Lung (tissue), 12 donors: ENCODE measurements around the gene SH3PXD2B. TPM values are rescaled to one million over a fixed set of nuclear protein-coding genes. Genes with fewer than 3 reads are reported as not detected.
A peak's percentile ranks its signal among the peaks of the same experiment; 100 is the strongest.

Experiments used
- ATAC-seq: fragments of 200-7000 bp; cut with Tn5 transposase; one replicate; pipeline ENCODE4 v1.9.1; 2020; ENCODE audit warnings: moderate number of reproducible peaks; ENCODE audit not compliant: insufficient read depth, low FRiP score
- DNase-seq, 3 donors: peaks; one replicate each; pipeline ENCODE4 v3.0.0-alpha.2; 2013 to 2017
- H3K27ac ChIP-seq, 2 donors: one replicate each; pipeline ENCODE4 v1.5.1; 2013; ENCODE audit warnings: mild to moderate bottlenecking in 2 of 2, moderate library complexity in 2 of 2, control low read depth in 1 of 2, inconsistent platforms in 1 of 2, low read depth in 1 of 2, low read length in 1 of 2
- H3K27me3 ChIP-seq, 3 donors: one replicate each; pipeline ENCODE4 v1.5.1; 2013; ENCODE audit warnings: low read length in 2 of 3; ENCODE audit not compliant: control insufficient read depth in 3 of 3, insufficient read depth in 3 of 3
- H3K36me3 ChIP-seq, 4 donors: one replicate each; pipeline ENCODE4 v1.5.1; 2013; ENCODE audit warnings: low read length in 4 of 4, mild to moderate bottlenecking in 1 of 4, moderate library complexity in 1 of 4; ENCODE audit not compliant: control insufficient read depth in 4 of 4, insufficient read depth in 4 of 4
- H3K4me1 ChIP-seq, 5 donors: one replicate each; pipeline ENCODE4 v1.5.1; 2013; ENCODE audit warnings: low read length in 5 of 5, mild to moderate bottlenecking in 2 of 5, moderate library complexity in 1 of 5; ENCODE audit not compliant: control insufficient read depth in 5 of 5, insufficient read depth in 5 of 5
- H3K4me3 ChIP-seq: one replicate; pipeline ENCODE4 v1.5.1; 2013; ENCODE audit warnings: mild to moderate bottlenecking, control low read depth, moderate library complexity
- H3K9ac ChIP-seq, 2 donors: one replicate each; pipeline ENCODE4 v1.5.1; 2013; ENCODE audit warnings: low read length in 2 of 2, control low read depth in 1 of 2; ENCODE audit not compliant: insufficient read depth in 1 of 2
- H3K9me3 ChIP-seq, 4 donors: one replicate each; pipeline ENCODE4 v1.5.1; 2013; ENCODE audit warnings: low read length in 3 of 4, mild to moderate bottlenecking in 1 of 4, moderate library complexity in 1 of 4; ENCODE audit not compliant: control insufficient read depth in 4 of 4, insufficient read depth in 3 of 4
- WGBS, 2 donors: extraction: QIAGEN DNeasy Blood & Tissue Kit; methylation state at CpG; one replicate each; pipeline ENCODE4 v1.1.7; 2013; 5-methylcytosine and 5-hydroxymethylcytosine counted together
- polyA plus RNA-seq, 2 donors: library from polyadenylated mRNA; stranded (reverse); fragments of 200-250 nt; gene quantifications; one replicate each; pipeline ENCODE4 v1.2.1, GENCODE V29; 2013
- total RNA-seq, 2 donors: library from RNA; depleted of rRNA in 1 of 2; stranded (reverse); fragments of >200 nt in 1 of 2; gene quantifications; one replicate each; pipeline ENCODE4 v1.2.1, GENCODE V29; 2014 to 2021
- TF ChIP-seq, protein P1 (sequence below): IDR thresholded peaks from 2 replicates; pipeline ENCODE4 v1.5.1; 2012; ENCODE audit warnings: mild to moderate bottlenecking; ENCODE audit errors: control extremely low read depth, extremely low read depth
- donor health status: control.
- donor health status: control.
- donor health status: Bipolar disorder and iron deficiency.
- donor health status: healthy.
- donor health status: DM: yes; HTN: yes; CAD: no.

The SH3PXD2B gene
- total and polyA plus RNA-seq, 4 donors, result 8.0 to 56.0 (median 21.4) TPM

- Histone ChIP-seq H3K9me3 (no peaks in the 10 kb centered on the region), H3K4me3 (no peak overlapping the region), H3K27me3 (no peaks in the 10 kb centered on the region), H3K4me1 (no peaks in the 10 kb centered on the region), H3K9ac (no peak overlapping the region), H3K27ac (no peak overlapping the region), H3K36me3 (peaks cover 0 to 44% (median 17%) of the 10 kb centered on the region in 4 donors)
- no peak for DNase-seq
- peak; percentile 74 for ATAC-seq
- 57 to 70% methylated on average over 9 of the region's 9 CpGs for WGBS, 2 donors
- TF ChIP-seq, protein P1, sequence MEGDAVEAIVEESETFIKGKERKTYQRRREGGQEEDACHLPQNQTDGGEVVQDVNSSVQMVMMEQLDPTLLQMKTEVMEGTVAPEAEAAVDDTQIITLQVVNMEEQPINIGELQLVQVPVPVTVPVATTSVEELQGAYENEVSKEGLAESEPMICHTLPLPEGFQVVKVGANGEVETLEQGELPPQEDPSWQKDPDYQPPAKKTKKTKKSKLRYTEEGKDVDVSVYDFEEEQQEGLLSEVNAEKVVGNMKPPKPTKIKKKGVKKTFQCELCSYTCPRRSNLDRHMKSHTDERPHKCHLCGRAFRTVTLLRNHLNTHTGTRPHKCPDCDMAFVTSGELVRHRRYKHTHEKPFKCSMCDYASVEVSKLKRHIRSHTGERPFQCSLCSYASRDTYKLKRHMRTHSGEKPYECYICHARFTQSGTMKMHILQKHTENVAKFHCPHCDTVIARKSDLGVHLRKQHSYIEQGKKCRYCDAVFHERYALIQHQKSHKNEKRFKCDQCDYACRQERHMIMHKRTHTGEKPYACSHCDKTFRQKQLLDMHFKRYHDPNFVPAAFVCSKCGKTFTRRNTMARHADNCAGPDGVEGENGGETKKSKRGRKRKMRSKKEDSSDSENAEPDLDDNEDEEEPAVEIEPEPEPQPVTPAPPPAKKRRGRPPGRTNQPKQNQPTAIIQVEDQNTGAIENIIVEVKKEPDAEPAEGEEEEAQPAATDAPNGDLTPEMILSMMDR, result no peak
These were observed 92.6 kb downstream of the SH3PXD2B start for GRCh38 chr5:172361566-172362238.

- TF ChIP-seq, protein P1, result no peak
- ATAC-seq, result no peak
- Histone ChIP-seq H3K36me3 (peaks cover 0 to 54% (median 27%) of the 10 kb centered on the region in 4 donors), H3K4me3 (no peak overlapping the region), H3K27ac (no peak overlapping the region), H3K9me3 (no peaks in the 10 kb centered on the region), H3K4me1 (peaks cover 0 to 7% (median 0%) of the 10 kb centered on the region in 5 donors), H3K9ac (no peak overlapping the region), H3K27me3 (no peaks in the 10 kb centered on the region)
- 93% methylated on average over 7 of the region's 7 CpGs for WGBS, 2 donors
- no peak for DNase-seq
These were observed 96.0 kb downstream of the SH3PXD2B start for GRCh38 chr5:172358345-172358744.

DNA sequence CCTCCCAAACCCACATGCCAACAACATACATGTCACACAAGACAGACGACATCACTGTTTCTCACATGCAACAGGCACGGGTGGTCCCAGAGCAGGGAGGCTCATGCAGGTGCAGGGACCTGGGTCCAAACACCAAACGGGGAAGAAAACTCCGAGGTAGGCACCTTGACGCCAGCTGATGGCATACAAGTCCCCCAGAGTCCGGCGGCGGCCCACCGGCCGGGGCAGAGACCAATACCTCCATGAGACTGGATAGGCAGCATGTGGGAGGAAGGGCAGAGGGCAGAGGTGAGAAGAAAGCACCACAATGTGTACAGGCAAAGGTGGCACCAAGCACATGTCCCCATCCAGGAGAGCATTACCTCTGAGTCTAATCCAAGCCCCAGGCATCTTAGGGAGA is 97.8 kb downstream of the SH3PXD2B start:
- no peak for DNase-seq
- 94 to 95% methylated on average over 10 of the region's 10 CpGs for WGBS, 2 donors
- Histone ChIP-seq H3K4me1 (peaks cover 0 to 7% (median 0%) of the 10 kb centered on the region in 5 donors), H3K27me3 (no peaks in the 10 kb centered on the region), H3K36me3 (peaks cover 0 to 43% (median 33%) of the 10 kb centered on the region in 4 donors), H3K4me3 (no peak overlapping the region), H3K27ac (no peak overlapping the region), H3K9me3 (no peaks in the 10 kb centered on the region), H3K9ac (no peak overlapping the region)
- ATAC-seq, result no peak
- TF ChIP-seq, protein P1, result no peak
